ENCODE data around the gene CNKSR1.

CNKSR1 gene

GRCh38 chr1:26184086-26184485 is 6.8 kb downstream of the CNKSR1 start:
- no peak for TF ChIP-seq ESRRG (CRISPR knock-in tag; IDR thresholded peaks at IDR 0.05)
- TF ChIP-seq CSDC2 (CRISPR knock-in tag; IDR thresholded peaks at IDR 0.05), result no peak
- TF ChIP-seq CSRNP3 (CRISPR knock-in tag; IDR thresholded peaks at IDR 0.05), result no peak
- no peak for TF ChIP-seq PATZ1 (CRISPR knock-in tag; IDR thresholded peaks at IDR 0.05; ENCODE audit: borderline replicate concordance)
- ATAC-seq, result no peak

- ATAC-seq, result no peak
- no peak for TF ChIP-seq TSHZ2 (CRISPR knock-in tag; IDR thresholded peaks at IDR 0.05)
- no peak for TF ChIP-seq ESRRG (CRISPR knock-in tag; IDR thresholded peaks at IDR 0.05)
- no peak for TF ChIP-seq RARB (CRISPR knock-in tag; IDR thresholded peaks at IDR 0.05)
- TF ChIP-seq PATZ1 (CRISPR knock-in tag; IDR thresholded peaks at IDR 0.05; ENCODE audit: borderline replicate concordance), result no peak
- no peak for TF ChIP-seq ZNF565 (CRISPR knock-in tag; conservative IDR thresholded peaks at IDR 0.05; ENCODE audit: low read depth)
- TF ChIP-seq ISL1 (CRISPR knock-in tag; IDR thresholded peaks at IDR 0.05), result no peak
- TF ChIP-seq CSDC2 (CRISPR knock-in tag; IDR thresholded peaks at IDR 0.05), result no peak
- TF ChIP-seq CSRNP3 (CRISPR knock-in tag; IDR thresholded peaks at IDR 0.05), result no peak
Measured at GRCh38 chr1:26184883-26185282, 7.6 kb downstream of the CNKSR1 start.

- TF ChIP-seq ISL1 (CRISPR knock-in tag; IDR thresholded peaks at IDR 0.05), result no peak
- no peak for TF ChIP-seq ARNTL (CRISPR knock-in tag; IDR thresholded peaks at IDR 0.05; ENCODE audit: borderline replicate concordance, low read depth)
- no peak for TF ChIP-seq TCF4 (CRISPR knock-in tag; IDR thresholded peaks at IDR 0.05; ENCODE audit: borderline replicate concordance)
- no peak for TF ChIP-seq ZFP3 (CRISPR knock-in tag; IDR thresholded peaks at IDR 0.05)
- TF ChIP-seq PPARA (CRISPR knock-in tag; IDR thresholded peaks at IDR 0.05; ENCODE audit: borderline replicate concordance), result no peak
- TF ChIP-seq TSHZ2 (CRISPR knock-in tag; IDR thresholded peaks at IDR 0.05), result no peak
- no peak for TF ChIP-seq GLIS3 (CRISPR knock-in tag; IDR thresholded peaks at IDR 0.05)
- no peak for TF ChIP-seq ZNF8 (CRISPR knock-in tag; IDR thresholded peaks at IDR 0.05)
- no peak for TF ChIP-seq CSRNP3 (CRISPR knock-in tag; IDR thresholded peaks at IDR 0.05)
- TF ChIP-seq POU6F1 (CRISPR knock-in tag; IDR thresholded peaks at IDR 0.05; ENCODE audit: borderline replicate concordance, low read depth), result no peak
- no peak for ATAC-seq
Measured at GRCh38 chr1:26187882-26188281, 10.6 kb downstream of the CNKSR1 start.

Data from SK-N-SH treated with all-trans-retinoic acid at 6 μM for 48 hours (cell line).